Measurements from ENCODE around the gene CARD11. TPM values are rescaled to one million over a fixed set of nuclear protein-coding genes. Genes with fewer than 3 reads are reported as not detected.
A peak's percentile ranks its signal among the peaks of the same experiment; 100 is the strongest.

Gene CARD11
- total RNA-seq, 5 donors from 2014 or later (not counting 1 experiment from before 2014, with no cell fraction given): 105 to 142 (median 132) TPM

GRCh38 chr7:3067606-3068380 lies 24.1 kb upstream of the CARD11 start:
- Mint-ChIP-seq H3K4me1 (peaks cover 73 to 91% (median 82%) of the 10 kb centered on the region in 3 donors), H3K4me3 (peak overlapping the region in 2 of 3 donors; percentile 4 to 11), H3K27me3 (no peaks in the 10 kb centered on the region), H3K27ac (peak overlapping the region; percentile 68 to 89), H3K36me3 (peaks cover 10% of the 10 kb centered on the region), H3K9me3 (peaks cover 7 to 11% (median 11%) of the 10 kb centered on the region in 3 donors)
- Histone ChIP-seq H3K4me3 (ENCODE audit: control insufficient read depth in 1 of 2, extremely low read depth in 1 of 2, low read length in 1 of 2) (no peak overlapping the region), H3K36me3 (ENCODE audit: control insufficient read depth in 2 of 2, extremely low read depth in 1 of 2, insufficient read depth in 1 of 2, low read length in 1 of 2) (no peaks in the 10 kb centered on the region), H3K4me1 (ENCODE audit: control insufficient read depth in 1 of 2, extremely low read depth in 1 of 2, insufficient read depth in 2 of 2, low read length in 2 of 2) (peaks cover 29 to 80% of the 10 kb centered on the region in 2 experiments), H3K27ac (ENCODE audit: low read length) (peak overlapping the region; percentile 79), H3K27me3 (replicated peaks in 1 of 2; ENCODE audit: control insufficient read depth in 2 of 2, extremely low read depth in 1 of 2, insufficient read depth in 2 of 2, low read length in 1 of 2) (no peaks in the 10 kb centered on the region), H3K9me3 (no peaks in the 10 kb centered on the region)
- no peak for ATAC-seq (replicated peaks in 1 of 4)
- POLR2A ChIA-PET: interaction anchor here in 1 of 2 donors (0.6 kb wide), 1 partner anchor 25 kb away, joined by 3 read pairs; no protein-coding TSS in a partner anchor
- WGBS (ENCODE audit: insufficient coverage): 79% methylated on average over 2 of the region's 2 CpGs
- CTCF ChIA-PET: interaction anchor here (0.5 to 3.2 kb wide), 6 partner anchors 15 to 87 kb away, joined by 3 to 39 read pairs (median 4); no protein-coding TSS in a partner anchor
- DNase-seq: no peak

GRCh38 chr7:3067193-3067592 lies 23.5 kb upstream of the CARD11 start:
- peak overlapping the region; percentile 68 to 89 for H3K27ac Mint-ChIP-seq
- peak overlapping the region in 2 of 3 donors; percentile 4 to 11 for H3K4me3 Mint-ChIP-seq
- no peak overlapping the region for H3K4me3 ChIP-seq (ENCODE audit: control insufficient read depth in 1 of 2, extremely low read depth in 1 of 2, low read length in 1 of 2)
- ATAC-seq (replicated peaks in 1 of 4) (peak in 1 of 4 experiments; percentile 22), DNase-seq (peak in 3 of 35 experiments; percentile 19 to 62 (median 25))
- no peaks in the 10 kb centered on the region for H3K27me3 ChIP-seq (replicated peaks in 1 of 2; ENCODE audit: control insufficient read depth in 2 of 2, extremely low read depth in 1 of 2, insufficient read depth in 2 of 2, low read length in 1 of 2)
- H3K27ac ChIP-seq (ENCODE audit: low read length): peak overlapping the region; percentile 79
- H3K4me1 ChIP-seq (ENCODE audit: control insufficient read depth in 1 of 2, extremely low read depth in 1 of 2, insufficient read depth in 2 of 2, low read length in 2 of 2): peaks cover 31 to 86% of the 10 kb centered on the region in 2 experiments
- 100% methylated on average over 1 of the region's 3 CpGs for WGBS (ENCODE audit: insufficient coverage)
- H3K9me3 ChIP-seq: no peaks in the 10 kb centered on the region
- H3K36me3 ChIP-seq (ENCODE audit: control insufficient read depth in 2 of 2, extremely low read depth in 1 of 2, insufficient read depth in 1 of 2, low read length in 1 of 2): no peaks in the 10 kb centered on the region
- ChIA-PET CTCF (interaction anchor here (0.6 to 3.2 kb wide), 6 partner anchors 24 to 125 kb away, joined by 3 to 39 read pairs (median 4); no protein-coding TSS in a partner anchor), POLR2A (interaction anchor here in 1 of 2 donors (0.6 kb wide), 1 partner anchor 25 kb away, joined by 3 read pairs; no protein-coding TSS in a partner anchor)
- peaks cover 77 to 89% (median 86%) of the 10 kb centered on the region in 3 donors for H3K4me1 Mint-ChIP-seq
- no peaks in the 10 kb centered on the region for H3K27me3 Mint-ChIP-seq
- H3K9me3 Mint-ChIP-seq: peaks cover 7 to 11% (median 11%) of the 10 kb centered on the region in 3 donors
- peaks cover 10% of the 10 kb centered on the region for H3K36me3 Mint-ChIP-seq

- peaks cover 7 to 11% (median 10%) of the 10 kb centered on the region in 3 donors for H3K9me3 Mint-ChIP-seq
- H3K4me1 ChIP-seq (ENCODE audit: control insufficient read depth in 1 of 2, extremely low read depth in 1 of 2, insufficient read depth in 2 of 2, low read length in 2 of 2): peaks cover 31 to 86% of the 10 kb centered on the region in 2 experiments
- no CpG with 5 or more reads among the region's 1 CpG for WGBS (ENCODE audit: insufficient coverage)
These were observed 22.8 kb upstream of the CARD11 start for GRCh38 chr7:3066506-3066905.

GRCh38 chr7:3065724-3066143 lies 22.1 kb upstream of the CARD11 start:
- H3K4me1 ChIP-seq (ENCODE audit: control insufficient read depth in 1 of 2, extremely low read depth in 1 of 2, insufficient read depth in 2 of 2, low read length in 2 of 2): peaks cover 31 to 85% of the 10 kb centered on the region in 2 experiments
- no peak overlapping the region for H3K4me3 ChIP-seq (ENCODE audit: control insufficient read depth in 1 of 2, extremely low read depth in 1 of 2, low read length in 1 of 2)
- CTCF ChIA-PET: interaction anchor here (0.5 to 3.2 kb wide), 6 partner anchors 16 to 228 kb away, joined by 3 to 39 read pairs (median 4); no protein-coding TSS in a partner anchor
- POLR2A ChIA-PET: no interaction called here
- no peaks in the 10 kb centered on the region for H3K36me3 ChIP-seq (ENCODE audit: control insufficient read depth in 2 of 2, extremely low read depth in 1 of 2, insufficient read depth in 1 of 2, low read length in 1 of 2)
- no peaks in the 10 kb centered on the region for H3K9me3 ChIP-seq
- peak overlapping the region; percentile 51 for H3K27ac ChIP-seq (ENCODE audit: low read length)
- Mint-ChIP-seq H3K4me1 (peaks cover 78 to 83% (median 78%) of the 10 kb centered on the region in 3 donors), H3K4me3 (peak overlapping the region; percentile 18 to 55 (median 18)), H3K36me3 (peaks cover 2% of the 10 kb centered on the region), H3K9me3 (peaks cover under 1 to 6% (median 2%) of the 10 kb centered on the region in 3 donors), H3K27ac (peak overlapping the region; percentile 89 to 91), H3K27me3 (no peaks in the 10 kb centered on the region)
- 56% methylated on average over 6 of the region's 11 CpGs for WGBS (ENCODE audit: insufficient coverage)
- H3K27me3 ChIP-seq (replicated peaks in 1 of 2; ENCODE audit: control insufficient read depth in 2 of 2, extremely low read depth in 1 of 2, insufficient read depth in 2 of 2, low read length in 1 of 2): no peaks in the 10 kb centered on the region
- DNase-seq (peak in 33 of 35 experiments; percentile 33 to 82 (median 48)), ATAC-seq (replicated peaks in 1 of 4) (peak in 3 of 4 experiments; percentile 15 to 57 (median 21))

More at GRCh38 chr7:3066506-3066905, 22.8 kb upstream of the CARD11 start:
- DNase-seq (no peak), ATAC-seq (replicated peaks in 1 of 4) (no peak)
- Mint-ChIP-seq H3K4me3 (peak overlapping the region in 1 of 3 donors; percentile 55), H3K27ac (peak overlapping the region; percentile 68 to 89), H3K36me3 (peaks cover 10% of the 10 kb centered on the region), H3K4me1 (peaks cover 78 to 89% (median 86%) of the 10 kb centered on the region in 3 donors), H3K27me3 (no peaks in the 10 kb centered on the region)
- ChIA-PET CTCF (interaction anchor here (0.5 to 3.2 kb wide), 7 partner anchors 24 to 124 kb away, joined by 3 to 39 read pairs (median 4); no protein-coding TSS in a partner anchor), POLR2A (no interaction called here)
- peak overlapping the region; percentile 79 for H3K27ac ChIP-seq (ENCODE audit: low read length)
- H3K27me3 ChIP-seq (replicated peaks in 1 of 2; ENCODE audit: control insufficient read depth in 2 of 2, extremely low read depth in 1 of 2, insufficient read depth in 2 of 2, low read length in 1 of 2): no peaks in the 10 kb centered on the region
- H3K36me3 ChIP-seq (ENCODE audit: control insufficient read depth in 2 of 2, extremely low read depth in 1 of 2, insufficient read depth in 1 of 2, low read length in 1 of 2): no peaks in the 10 kb centered on the region
- H3K9me3 ChIP-seq: no peaks in the 10 kb centered on the region
- no peak overlapping the region for H3K4me3 ChIP-seq (ENCODE audit: control insufficient read depth in 1 of 2, extremely low read depth in 1 of 2, low read length in 1 of 2)

DNA sequence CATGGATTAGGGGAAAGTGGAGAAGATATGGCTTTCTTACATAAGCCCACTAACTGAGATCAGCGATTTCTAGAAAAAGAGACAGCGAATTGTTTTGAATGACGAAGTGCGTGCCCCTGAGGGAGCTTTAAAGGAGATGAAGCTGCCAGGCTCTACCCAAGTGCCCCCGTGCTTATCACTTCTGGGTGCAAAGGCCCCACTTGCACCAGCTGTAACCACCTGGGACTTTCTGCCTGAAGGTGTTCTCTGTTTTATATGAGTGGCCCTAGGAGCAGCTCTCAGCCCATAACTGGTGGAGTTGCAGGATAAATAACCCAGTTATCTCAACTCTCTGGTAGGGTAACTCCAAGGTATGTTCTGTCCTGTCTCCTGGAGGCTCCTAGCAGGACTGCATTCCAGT lies 20.4 kb upstream of the CARD11 start:
- ChIA-PET CTCF (interaction anchor here in 1 of 2 donors (1.2 kb wide), 1 partner anchor 89 kb away, joined by 3 read pairs; no protein-coding TSS in a partner anchor), POLR2A (interaction anchor here in 1 of 2 donors (0.8 kb wide), 1 partner anchor 192 kb away, joined by 5 read pairs; no protein-coding TSS in a partner anchor)
- Histone ChIP-seq H3K36me3 (ENCODE audit: control insufficient read depth in 2 of 2, extremely low read depth in 1 of 2, insufficient read depth in 1 of 2, low read length in 1 of 2) (no peaks in the 10 kb centered on the region), H3K9me3 (no peaks in the 10 kb centered on the region), H3K4me3 (ENCODE audit: control insufficient read depth in 1 of 2, extremely low read depth in 1 of 2, low read length in 1 of 2) (no peak overlapping the region), H3K27ac (ENCODE audit: low read length) (peak overlapping the region; percentile 75), H3K27me3 (replicated peaks in 1 of 2; ENCODE audit: control insufficient read depth in 2 of 2, extremely low read depth in 1 of 2, insufficient read depth in 2 of 2, low read length in 1 of 2) (no peaks in the 10 kb centered on the region), H3K4me1 (ENCODE audit: control insufficient read depth in 1 of 2, extremely low read depth in 1 of 2, insufficient read depth in 2 of 2, low read length in 2 of 2) (peaks cover 24 to 69% of the 10 kb centered on the region in 2 experiments)
- no CpG with 5 or more reads among the region's 5 CpGs for WGBS (ENCODE audit: insufficient coverage)
- Mint-ChIP-seq H3K4me3 (peak overlapping the region in 2 of 3 donors; percentile 69 to 80), H3K27me3 (no peaks in the 10 kb centered on the region), H3K4me1 (peaks cover 61 to 68% (median 65%) of the 10 kb centered on the region in 3 donors), H3K9me3 (no peaks in the 10 kb centered on the region), H3K36me3 (no peaks in the 10 kb centered on the region), H3K27ac (peak overlapping the region; percentile 90 to 94)
- DNase-seq (peak in 1 of 35 experiments; percentile 11), ATAC-seq (replicated peaks in 1 of 4) (no peak)

Data from T-cell (primary cell).